Right forelimb (tissue), 1 donor: Measurements from ENCODE around the gene MAST3.

ENCODE experiments used
- DNase-seq: peaks from one replicate; pipeline ENCODE4 v3.0.0-alpha.2; 2018

MAST3 gene

GRCh38 chr19:18164072-18164471, 66.5 kb downstream of the MAST3 start:
- DNase-seq: no peak

- DNase-seq: no peak
Observed at GRCh38 chr19:18165794-18166544, 68.4 kb downstream of the MAST3 start.

GRCh38 chr19:18167011-18167410, 69.4 kb downstream of the MAST3 start:
- DNase-seq: no peak

GRCh38 chr19:18167975-18168645, 70.5 kb downstream of the MAST3 start:
- DNase-seq: no peak

GRCh38 chr19:18168673-18169381, 71.2 kb downstream of the MAST3 start:
- no peak for DNase-seq

GRCh38 chr19:18170714-18171255, 73.2 kb downstream of the MAST3 start:
- DNase-seq: no peak

- no peak for DNase-seq
Observed at GRCh38 chr19:18171605-18172327, 74.2 kb downstream of the MAST3 start.

- no peak for DNase-seq
Observed at GRCh38 chr19:18172331-18173053, 74.9 kb downstream of the MAST3 start.

GRCh38 chr19:18173054-18173571, 75.5 kb downstream of the MAST3 start:
- DNase-seq: no peak

- DNase-seq: no peak
Observed at GRCh38 chr19:18173572-18174288, 76.2 kb downstream of the MAST3 start, which contains the start of gene IFI30. Gene IFI30, plus strand, starts transcription at chr19:18173813. Its CDS starts 29 bp downstream, at chr19:18173842.

- DNase-seq: no peak
Observed at GRCh38 chr19:18174983-18175382, 77.4 kb downstream of the MAST3 start.

GRCh38 chr19:18176367-18177310, 79.1 kb downstream of the MAST3 start:
- DNase-seq: no peak

- no peak for DNase-seq
Observed at GRCh38 chr19:18179957-18180356, 82.4 kb downstream of the MAST3 start.

GRCh38 chr19:18183529-18183928, 86.0 kb downstream of the MAST3 start:
- DNase-seq: no peak

GRCh38 chr19:18185538-18185937, 88.0 kb downstream of the MAST3 start:
- DNase-seq: no peak

GRCh38 chr19:18190278-18190677, 92.7 kb downstream of the MAST3 start:
- DNase-seq: no peak

GRCh38 chr19:18191640-18192062, 94.1 kb downstream of the MAST3 start:
- DNase-seq: no peak

GRCh38 chr19:18192673-18193387, 95.3 kb downstream of the MAST3 start, which contains the start of gene MPV17L2:
Gene MPV17L2, plus strand, starts transcription at chr19:18193218. Its CDS starts 64 bp downstream, at chr19:18193282.
- DNase-seq: peak; percentile 99
